Neural crest cell (in vitro differentiated cells): ENCODE measurements around the gene NOL4L. TPM values are rescaled to one million over a fixed set of nuclear protein-coding genes. Genes with fewer than 3 reads are reported as not detected.
"Not testable (repeated sequence)": the region's sequence is repeated elsewhere in the genome, so short reads cannot be mapped to it uniquely, and the experiment has no call there.

Experiments
- DNase-seq: peaks from one replicate; pipeline ENCODE4 v3.0.0; 2021; ENCODE audit warnings: low read depth, mixed read lengths, low spot score
- H3K27ac Mint-ChIP-seq: one replicate; pipeline ENCODE4 v1.8.0; 2021; ENCODE audit warnings: mild to moderate bottlenecking, mixed read lengths; ENCODE audit not compliant: unreplicated experiment
- H3K27me3 Mint-ChIP-seq: 2 replicates; pipeline ENCODE4 v1.8.0; 2021; ENCODE audit warnings: low read depth, mild to moderate bottlenecking, mixed read lengths
- H3K36me3 Mint-ChIP-seq: 2 replicates; pipeline ENCODE4 v1.8.0; 2021; ENCODE audit warnings: low read depth, mild to moderate bottlenecking, mixed read lengths
- H3K4me1 Mint-ChIP-seq: 2 replicates; pipeline ENCODE4 v1.8.0; 2021; ENCODE audit warnings: mixed read lengths
- H3K4me3 Mint-ChIP-seq: one replicate; pipeline ENCODE4 v1.8.0; 2021; ENCODE audit warnings: mild to moderate bottlenecking, mixed read lengths
- H3K9me3 Mint-ChIP-seq: 2 replicates; pipeline ENCODE4 v1.8.0; 2021; ENCODE audit warnings: mixed read lengths
- total RNA-seq: library from RNA; stranded (reverse); gene quantifications from 2 replicates; pipeline ENCODE4 v1.2.1, GENCODE V29; 2021
- TF ChIP-seq, protein P1 (sequence below): fragments of 200-600 bp; sonication (generic); conservative IDR thresholded peaks from 2 replicates; pipeline ENCODE4 v1.5.0; 2021; ENCODE audit warnings: antibody characterized with exemption, mild to moderate bottlenecking

The NOL4L gene
- total RNA-seq, 1 donor from 2014 or later, result 52.3 TPM

- no peak overlapping the region for H3K27ac Mint-ChIP-seq
- H3K4me1 Mint-ChIP-seq, result peaks cover 10% of the 10 kb centered on the region
- no peaks in the 10 kb centered on the region for H3K36me3 Mint-ChIP-seq
- H3K27me3 Mint-ChIP-seq, result no peaks in the 10 kb centered on the region
- TF ChIP-seq, protein P1, sequence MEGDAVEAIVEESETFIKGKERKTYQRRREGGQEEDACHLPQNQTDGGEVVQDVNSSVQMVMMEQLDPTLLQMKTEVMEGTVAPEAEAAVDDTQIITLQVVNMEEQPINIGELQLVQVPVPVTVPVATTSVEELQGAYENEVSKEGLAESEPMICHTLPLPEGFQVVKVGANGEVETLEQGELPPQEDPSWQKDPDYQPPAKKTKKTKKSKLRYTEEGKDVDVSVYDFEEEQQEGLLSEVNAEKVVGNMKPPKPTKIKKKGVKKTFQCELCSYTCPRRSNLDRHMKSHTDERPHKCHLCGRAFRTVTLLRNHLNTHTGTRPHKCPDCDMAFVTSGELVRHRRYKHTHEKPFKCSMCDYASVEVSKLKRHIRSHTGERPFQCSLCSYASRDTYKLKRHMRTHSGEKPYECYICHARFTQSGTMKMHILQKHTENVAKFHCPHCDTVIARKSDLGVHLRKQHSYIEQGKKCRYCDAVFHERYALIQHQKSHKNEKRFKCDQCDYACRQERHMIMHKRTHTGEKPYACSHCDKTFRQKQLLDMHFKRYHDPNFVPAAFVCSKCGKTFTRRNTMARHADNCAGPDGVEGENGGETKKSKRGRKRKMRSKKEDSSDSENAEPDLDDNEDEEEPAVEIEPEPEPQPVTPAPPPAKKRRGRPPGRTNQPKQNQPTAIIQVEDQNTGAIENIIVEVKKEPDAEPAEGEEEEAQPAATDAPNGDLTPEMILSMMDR, result no peak
- DNase-seq, result no peak
- no peaks in the 10 kb centered on the region for H3K9me3 Mint-ChIP-seq
- H3K4me3 Mint-ChIP-seq, result no peak overlapping the region
Measured at GRCh38 chr20:32411955-32412706, 173.0 kb downstream of the NOL4L start.

DNA sequence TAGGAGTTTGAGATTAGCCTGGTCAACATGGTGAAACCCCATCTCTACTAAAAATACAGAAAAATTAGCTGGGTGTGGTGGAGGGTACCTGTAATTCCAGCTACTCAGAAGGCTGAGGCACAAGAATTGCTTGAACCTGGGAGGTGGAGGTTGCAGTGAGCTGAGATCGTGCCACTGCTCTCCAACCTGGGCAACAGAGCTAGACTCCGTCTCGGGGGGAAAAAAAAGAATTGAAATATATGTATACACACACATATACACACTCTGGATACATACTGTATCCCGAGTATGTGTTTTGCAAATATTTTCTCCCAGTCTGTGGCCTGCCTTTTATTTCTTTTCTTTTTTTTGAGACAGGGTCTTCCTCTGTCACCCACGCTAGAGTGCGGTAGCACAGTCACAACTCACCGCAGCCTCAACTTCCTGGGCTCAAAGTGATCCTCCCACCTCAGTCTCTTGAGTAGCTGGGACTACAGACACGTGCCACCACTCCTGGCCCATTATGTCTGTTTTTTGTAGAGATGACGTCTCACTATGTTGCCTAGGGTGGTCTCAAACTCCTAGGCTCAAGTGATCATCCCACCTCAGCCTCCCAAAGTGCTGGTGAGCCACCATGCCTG lies 177.9 kb downstream of the NOL4L start:
- not testable (repeated sequence) for H3K27ac Mint-ChIP-seq, DNase-seq, H3K4me3 Mint-ChIP-seq, H3K4me1 Mint-ChIP-seq, H3K36me3 Mint-ChIP-seq, H3K27me3 Mint-ChIP-seq, H3K9me3 Mint-ChIP-seq

GRCh38 chr20:32406701-32407100 lies 178.4 kb downstream of the NOL4L start:
- Mint-ChIP-seq H3K36me3 (peaks cover 4% of the 10 kb centered on the region), H3K27ac (no peak overlapping the region), H3K9me3 (no peaks in the 10 kb centered on the region)

GRCh38 chr20:32404017-32404416 lies 181.1 kb downstream of the NOL4L start:
- DNase-seq, result no peak
- H3K36me3 Mint-ChIP-seq, result peaks cover 12% of the 10 kb centered on the region
- no peaks in the 10 kb centered on the region for H3K9me3 Mint-ChIP-seq
- H3K27ac Mint-ChIP-seq, result no peak overlapping the region
- TF ChIP-seq, protein P1, result no peak
- H3K4me1 Mint-ChIP-seq, result no peaks in the 10 kb centered on the region
- no peak overlapping the region for H3K4me3 Mint-ChIP-seq
- no peaks in the 10 kb centered on the region for H3K27me3 Mint-ChIP-seq

More at GRCh38 chr20:32406701-32407100, 178.4 kb downstream of the NOL4L start:
- Mint-ChIP-seq H3K4me3 (no peak overlapping the region), H3K4me1 (no peaks in the 10 kb centered on the region), H3K27me3 (no peaks in the 10 kb centered on the region)
- DNase-seq, result no peak
- TF ChIP-seq, protein P1, result no peak

GRCh38 chr20:32400476-32400875 lies 184.7 kb downstream of the NOL4L start:
- Mint-ChIP-seq H3K4me3 (no peak overlapping the region), H3K9me3 (no peaks in the 10 kb centered on the region), H3K27ac (no peak overlapping the region), H3K36me3 (peaks cover 10% of the 10 kb centered on the region), H3K27me3 (no peaks in the 10 kb centered on the region), H3K4me1 (peaks cover 5% of the 10 kb centered on the region)
- TF ChIP-seq, protein P1, result no peak
- DNase-seq, result no peak

DNA sequence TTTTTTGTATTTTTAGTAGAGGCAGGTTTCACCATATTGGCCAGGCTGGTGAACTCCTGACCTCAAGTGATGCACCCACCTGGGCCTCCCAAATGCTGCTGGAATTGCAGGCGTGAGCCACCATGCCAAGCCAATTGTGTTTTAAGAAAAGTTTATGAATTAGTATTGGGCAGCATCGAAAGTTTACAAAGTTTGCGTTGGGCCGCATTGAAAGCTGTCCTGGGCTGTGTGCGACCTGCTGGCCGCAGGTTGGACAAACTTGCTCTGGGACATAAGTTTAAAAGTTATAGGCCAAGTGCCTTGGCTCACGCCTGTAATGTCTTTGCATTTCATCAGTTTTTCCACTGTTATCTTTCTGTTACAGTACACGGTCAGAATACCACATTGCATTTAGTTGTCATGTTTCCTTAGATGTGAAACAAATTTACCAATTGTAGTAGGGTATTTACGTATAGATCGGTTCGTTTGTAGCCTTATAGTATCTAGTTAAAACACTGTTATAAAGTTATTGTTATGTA lies 187.5 kb downstream of the NOL4L start:
- TF ChIP-seq, protein P1, result no peak
- Mint-ChIP-seq H3K9me3 (no peaks in the 10 kb centered on the region), H3K27me3 (no peaks in the 10 kb centered on the region), H3K27ac (no peak overlapping the region), H3K4me3 (no peak overlapping the region), H3K4me1 (peaks cover 5% of the 10 kb centered on the region), H3K36me3 (peaks cover 21% of the 10 kb centered on the region)
- DNase-seq, result no peak
